Bronchial epithelial cell (primary cell): ENCODE data around the gene CD48. TPM values are rescaled to one million over a fixed set of nuclear protein-coding genes. Genes with fewer than 3 reads are reported as not detected.
"Not testable (repeated sequence)": the region's sequence is repeated elsewhere in the genome, so short reads cannot be mapped to it uniquely, and the experiment has no call there.

Experiments used
- DNase-seq: peaks from one replicate; pipeline ENCODE4 v3.0.0-alpha.2; 2010; ENCODE audit warnings: low read depth
- FAIRE-seq: peaks from 2 replicates; lab custom pipeline; 2011; peaks lifted over from hg19 to GRCh38; lab: Jason Lieb, UNC
- H3K27me3 ChIP-seq: 2 replicates; pipeline ENCODE4 v1.5.1; 2011; ENCODE audit warnings: low read length; ENCODE audit not compliant: control insufficient read depth, insufficient read depth
- H3K36me3 ChIP-seq: 2 replicates; pipeline ENCODE4 v1.5.1; 2011; ENCODE audit warnings: low read length; ENCODE audit not compliant: control insufficient read depth, insufficient read depth
- H3K4me3 ChIP-seq: 2 replicates; pipeline ENCODE4 v1.5.1; 2011; ENCODE audit warnings: mild to moderate bottlenecking, low read depth, low read length, control low read depth
- CTCF ChIP-seq: IDR thresholded peaks from 2 replicates; pipeline ENCODE4 v1.5.1; 2011; ENCODE audit warnings: mild to moderate bottlenecking, moderate library complexity, low read length, control low read depth, inconsistent platforms; ENCODE audit not compliant: insufficient read depth, severe bottlenecking
- total RNA-seq: library from RNA; depleted of rRNA; stranded (reverse); fragments of >200 nt; gene quantifications from 2 replicates; pipeline ENCODE4 v1.2.1, GENCODE V29; 2014

CD48 gene
- total RNA-seq, 1 donor from 2014 or later = not detected

GRCh38 chr1:160720356-160721085 is 8.9 kb upstream of the CD48 start:
- TF ChIP-seq CTCF = no peak
- Histone ChIP-seq H3K4me3 (no peak overlapping the region), H3K27me3 (peaks cover 1% of the 10 kb centered on the region), H3K36me3 (no peaks in the 10 kb centered on the region)
- DNase-seq (peak; percentile 50), FAIRE-seq (no peak)

- Histone ChIP-seq H3K36me3 (no peaks in the 10 kb centered on the region), H3K27me3 (peaks cover 1% of the 10 kb centered on the region), H3K4me3 (no peak overlapping the region)
- FAIRE-seq (no peak), DNase-seq (no peak)
- no peak for TF ChIP-seq CTCF
These were observed 6.6 kb upstream of the CD48 start for GRCh38 chr1:160718210-160718609.

GRCh38 chr1:160717306-160717705 is 5.7 kb upstream of the CD48 start:
- TF ChIP-seq CTCF = no peak
- FAIRE-seq (no peak), DNase-seq (no peak)
- H3K4me3 ChIP-seq = no peak overlapping the region
- peaks cover 1% of the 10 kb centered on the region for H3K27me3 ChIP-seq
- H3K36me3 ChIP-seq = no peaks in the 10 kb centered on the region

- FAIRE-seq (no peak), DNase-seq (no peak)
- H3K4me3 ChIP-seq = no peak overlapping the region
- TF ChIP-seq CTCF = no peak
- no peaks in the 10 kb centered on the region for H3K36me3 ChIP-seq
- peaks cover 5% of the 10 kb centered on the region for H3K27me3 ChIP-seq
These were observed 4.4 kb upstream of the CD48 start for GRCh38 chr1:160716013-160716412.

- DNase-seq, H3K27me3 ChIP-seq, H3K4me3 ChIP-seq, H3K36me3 ChIP-seq: not testable (repeated sequence)
- peak; percentile 96 for FAIRE-seq
These were observed 2.5 kb upstream of the CD48 start for GRCh38 chr1:160714034-160714648.

GRCh38 chr1:160713161-160713560 is 1.5 kb upstream of the CD48 start:
- H3K27me3 ChIP-seq = peaks cover 9% of the 10 kb centered on the region
- FAIRE-seq = no peak
- DNase-seq = no peak
- no peak for TF ChIP-seq CTCF
- no peaks in the 10 kb centered on the region for H3K36me3 ChIP-seq
- H3K4me3 ChIP-seq = no peak overlapping the region

GRCh38 chr1:160712525-160713080 is 981 bp upstream of the CD48 start:
- not testable (repeated sequence) for H3K4me3 ChIP-seq, FAIRE-seq, DNase-seq, H3K36me3 ChIP-seq, H3K27me3 ChIP-seq
